Suprapubic skin (tissue), 4 donors: ENCODE results near the gene GABARAPL1. TPM values are rescaled to one million over a fixed set of nuclear protein-coding genes. Genes with fewer than 3 reads are reported as not detected.

Experiments
- DNase-seq, 2 donors: peaks; one replicate each; pipeline ENCODE4 v3.0.0-alpha.2; 2019; ENCODE audit warnings: low spot score in 2 of 2
- H3K27ac ChIP-seq: fragments of 200-600 bp; sonication (generic); one replicate; pipeline ENCODE4 v1.5.1; 2019
- H3K27me3 ChIP-seq: fragments of 200-600 bp; sonication (generic); one replicate; pipeline ENCODE4 v1.5.1; 2019
- H3K36me3 ChIP-seq: fragments of 200-600 bp; sonication (generic); one replicate; pipeline ENCODE4 v1.5.1; 2019
- H3K4me1 ChIP-seq: fragments of 200-600 bp; sonication (generic); one replicate; pipeline ENCODE4 v1.5.1; 2019
- H3K4me3 ChIP-seq: fragments of 200-600 bp; sonication (generic); one replicate; pipeline ENCODE4 v1.5.1; 2019; ENCODE audit warnings: mild to moderate bottlenecking
- H3K9me3 ChIP-seq: fragments of 200-600 bp; sonication (generic); one replicate; pipeline ENCODE4 v1.5.1; 2019
- EP300 ChIP-seq: sonication (generic); formaldehyde crosslinking; IDR thresholded peaks from one replicate; pipeline ENCODE4 v1.6.1; 2017; ENCODE audit warnings: antibody characterized with exemption
- POLR2A ChIP-seq, 2 donors: fragments of 450-650 bp; IDR thresholded peaks; one replicate each; pipeline ENCODE4 v1.6.1; 2017; ENCODE audit warnings: antibody characterized with exemption in 2 of 2, mild to moderate bottlenecking in 2 of 2, moderate library complexity in 2 of 2
- POLR2AphosphoS5 ChIP-seq, 3 donors: sonication (generic); formaldehyde crosslinking; IDR thresholded peaks; one replicate each; pipeline ENCODE4 v1.6.1; 2017; ENCODE audit warnings: antibody characterized with exemption in 3 of 3
- WGBS: methylation state at CpG from one replicate; pipeline ENCODE4 v1.1.5; 2018; 5-methylcytosine and 5-hydroxymethylcytosine counted together
- total RNA-seq, 4 donors: library from RNA; depleted of rRNA; stranded (reverse); fragments of >200 nt; gene quantifications; one replicate each; pipeline ENCODE4 v1.1.0, GENCODE V29; 2016
- TF ChIP-seq, protein P1 (sequence below), 2 donors: fragments of 200-600 bp in 1 of 2; fragments of 450-650 bp in 1 of 2; sonication (generic) in 1 of 2; IDR thresholded peaks; one replicate each; pipeline ENCODE4 v1.5.1; 2016 to 2019; ENCODE audit warnings: antibody characterized with exemption in 2 of 2, mild to moderate bottlenecking in 1 of 2, moderate library complexity in 1 of 2

The GABARAPL1 gene
- total RNA-seq, 4 donors from 2014 or later: 48.7 to 94.6 (median 81.1) TPM

DNA sequence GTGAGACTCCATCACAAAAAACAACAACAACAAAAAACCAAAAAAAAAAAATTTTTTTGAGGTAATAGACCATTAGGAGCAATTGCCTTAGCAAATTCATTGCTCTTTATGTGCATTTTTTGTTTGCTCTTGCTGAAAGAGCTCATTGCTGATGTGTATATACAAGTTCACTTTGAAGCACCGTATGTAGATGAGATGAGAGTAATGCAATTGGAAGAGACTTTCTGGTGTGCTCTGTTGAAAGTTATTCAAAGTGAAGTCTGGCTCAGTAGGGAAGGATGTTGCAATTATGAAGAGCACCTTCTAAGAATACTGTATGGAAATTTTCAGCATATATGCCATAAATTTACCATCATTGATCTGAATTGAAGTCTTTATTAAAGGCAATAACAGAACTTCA, 48.2 kb downstream of the GABARAPL1 start:
- Histone ChIP-seq H3K27ac (no peak overlapping the region), H3K9me3 (no peaks in the 10 kb centered on the region), H3K4me1 (no peaks in the 10 kb centered on the region), H3K27me3 (no peaks in the 10 kb centered on the region), H3K36me3 (no peaks in the 10 kb centered on the region), H3K4me3 (no peak overlapping the region)
- WGBS: 94% methylated on average over 1 of the region's 1 CpG
- no peak for DNase-seq
- TF ChIP-seq, protein P1, sequence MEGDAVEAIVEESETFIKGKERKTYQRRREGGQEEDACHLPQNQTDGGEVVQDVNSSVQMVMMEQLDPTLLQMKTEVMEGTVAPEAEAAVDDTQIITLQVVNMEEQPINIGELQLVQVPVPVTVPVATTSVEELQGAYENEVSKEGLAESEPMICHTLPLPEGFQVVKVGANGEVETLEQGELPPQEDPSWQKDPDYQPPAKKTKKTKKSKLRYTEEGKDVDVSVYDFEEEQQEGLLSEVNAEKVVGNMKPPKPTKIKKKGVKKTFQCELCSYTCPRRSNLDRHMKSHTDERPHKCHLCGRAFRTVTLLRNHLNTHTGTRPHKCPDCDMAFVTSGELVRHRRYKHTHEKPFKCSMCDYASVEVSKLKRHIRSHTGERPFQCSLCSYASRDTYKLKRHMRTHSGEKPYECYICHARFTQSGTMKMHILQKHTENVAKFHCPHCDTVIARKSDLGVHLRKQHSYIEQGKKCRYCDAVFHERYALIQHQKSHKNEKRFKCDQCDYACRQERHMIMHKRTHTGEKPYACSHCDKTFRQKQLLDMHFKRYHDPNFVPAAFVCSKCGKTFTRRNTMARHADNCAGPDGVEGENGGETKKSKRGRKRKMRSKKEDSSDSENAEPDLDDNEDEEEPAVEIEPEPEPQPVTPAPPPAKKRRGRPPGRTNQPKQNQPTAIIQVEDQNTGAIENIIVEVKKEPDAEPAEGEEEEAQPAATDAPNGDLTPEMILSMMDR (IDR thresholded peaks at IDR 0.05): no peak
- TF ChIP-seq POLR2A (IDR thresholded peaks at IDR 0.05) (no peak), POLR2AphosphoS5 (IDR thresholded peaks at IDR 0.05) (no peak), EP300 (no peak)

DNA sequence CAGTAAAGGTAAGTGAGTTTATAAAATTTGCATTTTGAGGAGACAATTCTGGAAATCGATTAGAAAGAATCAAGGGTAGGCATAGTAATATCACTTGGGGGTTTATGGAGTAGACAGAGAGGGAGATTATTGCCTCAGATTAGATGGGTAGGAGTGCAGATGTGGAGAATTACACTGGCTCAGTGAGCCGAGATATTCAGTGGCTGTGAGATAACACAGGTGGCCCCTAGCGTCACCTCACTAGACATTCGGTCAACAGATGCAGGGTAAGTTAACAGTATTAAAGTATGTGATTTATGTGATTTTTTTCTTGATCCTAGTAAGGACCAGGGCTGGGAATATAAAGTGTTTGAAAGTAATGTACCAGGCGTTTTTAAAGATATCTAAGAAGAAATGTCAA, 55.4 kb downstream of the GABARAPL1 start:
- no peaks in the 10 kb centered on the region for H3K9me3 ChIP-seq
- no peaks in the 10 kb centered on the region for H3K4me1 ChIP-seq
- H3K27me3 ChIP-seq: no peaks in the 10 kb centered on the region
- TF ChIP-seq EP300 (no peak), POLR2A (IDR thresholded peaks at IDR 0.05) (no peak), POLR2AphosphoS5 (IDR thresholded peaks at IDR 0.05) (no peak)
- TF ChIP-seq, protein P1 (IDR thresholded peaks at IDR 0.05): no peak
- 56% methylated on average over 5 of the region's 5 CpGs for WGBS
- no peak for DNase-seq
- H3K4me3 ChIP-seq: no peak overlapping the region
- H3K27ac ChIP-seq: no peak overlapping the region
- H3K36me3 ChIP-seq: no peaks in the 10 kb centered on the region

DNA sequence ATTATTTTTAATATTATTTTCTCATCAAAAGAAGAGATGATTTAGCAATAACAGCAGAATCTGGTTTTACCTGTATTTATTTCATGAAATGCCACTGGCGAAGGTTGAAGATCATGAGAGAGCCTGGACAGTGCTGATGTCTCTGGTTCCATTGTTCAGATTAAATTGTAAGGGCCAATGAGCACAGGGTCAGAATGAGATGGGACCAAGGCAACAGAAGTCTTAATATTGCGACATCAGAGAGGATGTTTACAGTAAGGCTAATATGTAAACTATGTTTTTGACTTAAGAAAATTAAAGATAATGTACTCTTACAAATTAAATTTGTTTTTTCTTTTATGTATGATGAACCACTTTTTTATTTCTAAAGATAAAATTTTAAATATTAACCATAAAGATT, 59.8 kb downstream of the GABARAPL1 start:
- Histone ChIP-seq H3K4me3 (no peak overlapping the region), H3K36me3 (no peaks in the 10 kb centered on the region), H3K27me3 (no peaks in the 10 kb centered on the region), H3K4me1 (no peaks in the 10 kb centered on the region), H3K9me3 (no peaks in the 10 kb centered on the region), H3K27ac (no peak overlapping the region)
- WGBS: 92% methylated on average over 2 of the region's 2 CpGs
- TF ChIP-seq, protein P1 (IDR thresholded peaks at IDR 0.05): no peak
- no peak for DNase-seq

Other genes with a start within 250 kb of the GABARAPL1 start
- under 1 TPM in 1 of 4 donors, not detected in 3; 0.30 TPM for gene CLEC12A, start 241.5 kb upstream of the GABARAPL1 start, total RNA-seq
- gene CLEC1B, start 213.8 kb upstream of the GABARAPL1 start, total RNA-seq: not detected
- gene CLEC12B, start 202.2 kb upstream of the GABARAPL1 start, total RNA-seq: 1 to 10 TPM; 2.0 to 5.9 (median 4.3) TPM
- not detected for gene CLEC9A, start 182.2 kb upstream of the GABARAPL1 start, total RNA-seq
- 1 to 10 TPM in 2 of 4 donors, under 1 TPM in 2; 0.42 to 2.1 (median 1.1) TPM for gene CLEC1A, start 113.9 kb upstream of the GABARAPL1 start, total RNA-seq
- gene CLEC7A, start 82.7 kb upstream of the GABARAPL1 start, total RNA-seq: 1 to 10 TPM; 3.7 to 6.6 (median 4.1) TPM
- not detected for gene OLR1, start 40.7 kb upstream of the GABARAPL1 start, total RNA-seq
- gene TMEM52B, start 33.8 kb upstream of the GABARAPL1 start, total RNA-seq: under 1 TPM in 1 of 4 donors, not detected in 3; 0.16 TPM
- 1 to 10 TPM in 1 of 4 donors, under 1 TPM in 2, not detected in 1; 0.72 to 1.1 (median 0.76) TPM for gene KLRD1, start 95.0 kb downstream of the GABARAPL1 start, total RNA-seq
- 1 to 10 TPM in 1 of 4 donors, under 1 TPM in 1, not detected in 2; 0.51 to 4.3 TPM for gene KLRK1, start 177.2 kb downstream of the GABARAPL1 start, total RNA-seq
- not detected for gene KLRC4, start 196.9 kb downstream of the GABARAPL1 start, total RNA-seq
- gene KLRC3, start 207.7 kb downstream of the GABARAPL1 start, total RNA-seq: not detected
- under 1 TPM in 1 of 4 donors, not detected in 3; 0.89 TPM for gene KLRC2, start 223.1 kb downstream of the GABARAPL1 start, total RNA-seq
- gene KLRC1, start 240.5 kb downstream of the GABARAPL1 start, total RNA-seq: not detected